ENCODE measurements around the gene CKAP5.

CKAP5 gene

DNA sequence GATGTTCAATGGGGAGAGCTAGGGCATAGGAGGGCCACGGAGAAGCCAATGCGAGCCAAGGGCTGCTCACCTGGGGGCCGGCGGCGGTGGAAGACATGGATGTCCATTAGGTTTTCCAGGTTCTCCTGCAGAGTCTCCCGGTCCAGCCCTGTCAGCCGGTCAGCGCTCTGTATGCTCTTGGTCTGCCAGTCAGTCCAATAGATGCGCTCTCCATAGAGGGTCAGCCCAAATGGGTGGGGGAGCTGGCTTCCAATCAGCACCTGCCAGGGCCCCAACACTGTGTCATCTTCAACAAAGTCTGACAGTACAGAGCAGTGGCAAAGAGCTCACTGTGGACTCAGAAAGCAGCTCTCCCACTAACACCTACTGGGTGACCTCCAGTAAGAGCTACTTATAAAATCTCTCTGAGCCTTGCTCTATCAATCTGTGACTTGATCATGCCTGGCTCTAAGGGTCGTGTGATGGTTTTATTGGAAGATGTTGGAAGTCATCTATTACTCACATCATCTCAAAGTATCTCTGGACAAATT, 33.0 kb upstream of the CKAP5 start:
- ATAC-seq: no peak
- TF ChIP-seq, protein P1, sequence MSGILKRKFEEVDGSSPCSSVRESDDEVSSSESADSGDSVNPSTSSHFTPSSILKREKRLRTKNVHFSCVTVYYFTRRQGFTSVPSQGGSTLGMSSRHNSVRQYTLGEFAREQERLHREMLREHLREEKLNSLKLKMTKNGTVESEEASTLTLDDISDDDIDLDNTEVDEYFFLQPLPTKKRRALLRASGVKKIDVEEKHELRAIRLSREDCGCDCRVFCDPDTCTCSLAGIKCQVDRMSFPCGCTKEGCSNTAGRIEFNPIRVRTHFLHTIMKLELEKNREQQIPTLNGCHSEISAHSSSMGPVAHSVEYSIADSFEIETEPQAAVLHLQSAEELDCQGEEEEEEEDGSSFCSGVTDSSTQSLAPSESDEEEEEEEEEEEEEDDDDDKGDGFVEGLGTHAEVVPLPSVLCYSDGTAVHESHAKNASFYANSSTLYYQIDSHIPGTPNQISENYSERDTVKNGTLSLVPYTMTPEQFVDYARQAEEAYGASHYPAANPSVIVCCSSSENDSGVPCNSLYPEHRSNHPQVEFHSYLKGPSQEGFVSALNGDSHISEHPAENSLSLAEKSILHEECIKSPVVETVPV (CRISPR knock-in tag; IDR thresholded peaks at IDR 0.05): no peak
- TF ChIP-seq, protein P2, sequence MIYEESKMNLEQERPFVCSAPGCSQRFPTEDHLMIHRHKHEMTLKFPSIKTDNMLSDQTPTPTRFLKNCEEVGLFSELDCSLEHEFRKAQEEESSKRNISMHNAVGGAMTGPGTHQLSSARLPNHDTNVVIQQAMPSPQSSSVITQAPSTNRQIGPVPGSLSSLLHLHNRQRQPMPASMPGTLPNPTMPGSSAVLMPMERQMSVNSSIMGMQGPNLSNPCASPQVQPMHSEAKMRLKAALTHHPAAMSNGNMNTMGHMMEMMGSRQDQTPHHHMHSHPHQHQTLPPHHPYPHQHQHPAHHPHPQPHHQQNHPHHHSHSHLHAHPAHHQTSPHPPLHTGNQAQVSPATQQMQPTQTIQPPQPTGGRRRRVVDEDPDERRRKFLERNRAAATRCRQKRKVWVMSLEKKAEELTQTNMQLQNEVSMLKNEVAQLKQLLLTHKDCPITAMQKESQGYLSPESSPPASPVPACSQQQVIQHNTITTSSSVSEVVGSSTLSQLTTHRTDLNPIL (CRISPR knock-in tag; IDR thresholded peaks at IDR 0.05; ENCODE audit: low read depth): no peak
- no peak for TF ChIP-seq OSR1 (CRISPR knock-in tag; IDR thresholded peaks at IDR 0.05)
- TF ChIP-seq ZNF8 (CRISPR knock-in tag; IDR thresholded peaks at IDR 0.05): no peak
- TF ChIP-seq TOX (CRISPR knock-in tag; IDR thresholded peaks at IDR 0.05; ENCODE audit: borderline replicate concordance): no peak
- no peak for TF ChIP-seq BACH2 (CRISPR knock-in tag; IDR thresholded peaks at IDR 0.05; ENCODE audit: borderline replicate concordance)
- TF ChIP-seq RARB (CRISPR knock-in tag; IDR thresholded peaks at IDR 0.05): no peak
- TF ChIP-seq, protein P3, sequence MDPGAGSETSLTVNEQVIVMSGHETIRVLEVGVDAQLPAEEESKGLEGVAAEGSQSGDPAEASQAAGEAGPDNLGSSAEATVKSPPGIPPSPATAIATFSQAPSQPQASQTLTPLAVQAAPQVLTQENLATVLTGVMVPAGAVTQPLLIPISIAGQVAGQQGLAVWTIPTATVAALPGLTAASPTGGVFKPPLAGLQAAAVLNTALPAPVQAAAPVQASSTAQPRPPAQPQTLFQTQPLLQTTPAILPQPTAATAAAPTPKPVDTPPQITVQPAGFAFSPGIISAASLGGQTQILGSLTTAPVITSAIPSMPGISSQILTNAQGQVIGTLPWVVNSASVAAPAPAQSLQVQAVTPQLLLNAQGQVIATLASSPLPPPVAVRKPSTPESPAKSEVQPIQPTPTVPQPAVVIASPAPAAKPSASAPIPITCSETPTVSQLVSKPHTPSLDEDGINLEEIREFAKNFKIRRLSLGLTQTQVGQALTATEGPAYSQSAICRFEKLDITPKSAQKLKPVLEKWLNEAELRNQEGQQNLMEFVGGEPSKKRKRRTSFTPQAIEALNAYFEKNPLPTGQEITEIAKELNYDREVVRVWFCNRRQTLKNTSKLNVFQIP (CRISPR knock-in tag; IDR thresholded peaks at IDR 0.05; ENCODE audit: borderline replicate concordance, low read depth): no peak
- TF ChIP-seq SNAI2 (CRISPR knock-in tag; IDR thresholded peaks at IDR 0.05): no peak
- no peak for TF ChIP-seq PPARA (CRISPR knock-in tag; IDR thresholded peaks at IDR 0.05; ENCODE audit: borderline replicate concordance)
- no peak for TF ChIP-seq ZFP3 (CRISPR knock-in tag; IDR thresholded peaks at IDR 0.05)
- TF ChIP-seq ZNF565 (CRISPR knock-in tag; conservative IDR thresholded peaks at IDR 0.05; ENCODE audit: low read depth): no peak
- no peak for TF ChIP-seq ZC3H10 (CRISPR knock-in tag; IDR thresholded peaks at IDR 0.05)
- no peak for TF ChIP-seq GLIS3 (CRISPR knock-in tag; IDR thresholded peaks at IDR 0.05)
- TF ChIP-seq ARNTL (CRISPR knock-in tag; IDR thresholded peaks at IDR 0.05; ENCODE audit: borderline replicate concordance, low read depth): no peak
- TF ChIP-seq, protein P4, sequence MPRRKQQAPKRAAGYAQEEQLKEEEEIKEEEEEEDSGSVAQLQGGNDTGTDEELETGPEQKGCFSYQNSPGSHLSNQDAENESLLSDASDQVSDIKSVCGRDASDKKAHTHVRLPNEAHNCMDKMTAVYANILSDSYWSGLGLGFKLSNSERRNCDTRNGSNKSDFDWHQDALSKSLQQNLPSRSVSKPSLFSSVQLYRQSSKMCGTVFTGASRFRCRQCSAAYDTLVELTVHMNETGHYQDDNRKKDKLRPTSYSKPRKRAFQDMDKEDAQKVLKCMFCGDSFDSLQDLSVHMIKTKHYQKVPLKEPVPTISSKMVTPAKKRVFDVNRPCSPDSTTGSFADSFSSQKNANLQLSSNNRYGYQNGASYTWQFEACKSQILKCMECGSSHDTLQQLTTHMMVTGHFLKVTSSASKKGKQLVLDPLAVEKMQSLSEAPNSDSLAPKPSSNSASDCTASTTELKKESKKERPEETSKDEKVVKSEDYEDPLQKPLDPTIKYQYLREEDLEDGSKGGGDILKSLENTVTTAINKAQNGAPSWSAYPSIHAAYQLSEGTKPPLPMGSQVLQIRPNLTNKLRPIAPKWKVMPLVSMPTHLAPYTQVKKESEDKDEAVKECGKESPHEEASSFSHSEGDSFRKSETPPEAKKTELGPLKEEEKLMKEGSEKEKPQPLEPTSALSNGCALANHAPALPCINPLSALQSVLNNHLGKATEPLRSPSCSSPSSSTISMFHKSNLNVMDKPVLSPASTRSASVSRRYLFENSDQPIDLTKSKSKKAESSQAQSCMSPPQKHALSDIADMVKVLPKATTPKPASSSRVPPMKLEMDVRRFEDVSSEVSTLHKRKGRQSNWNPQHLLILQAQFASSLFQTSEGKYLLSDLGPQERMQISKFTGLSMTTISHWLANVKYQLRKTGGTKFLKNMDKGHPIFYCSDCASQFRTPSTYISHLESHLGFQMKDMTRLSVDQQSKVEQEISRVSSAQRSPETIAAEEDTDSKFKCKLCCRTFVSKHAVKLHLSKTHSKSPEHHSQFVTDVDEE (CRISPR knock-in tag; IDR thresholded peaks at IDR 0.05): no peak
- no peak for TF ChIP-seq ISL1 (CRISPR knock-in tag; IDR thresholded peaks at IDR 0.05)
- no peak for TF ChIP-seq ESRRG (CRISPR knock-in tag; IDR thresholded peaks at IDR 0.05)
- TF ChIP-seq, protein P5, sequence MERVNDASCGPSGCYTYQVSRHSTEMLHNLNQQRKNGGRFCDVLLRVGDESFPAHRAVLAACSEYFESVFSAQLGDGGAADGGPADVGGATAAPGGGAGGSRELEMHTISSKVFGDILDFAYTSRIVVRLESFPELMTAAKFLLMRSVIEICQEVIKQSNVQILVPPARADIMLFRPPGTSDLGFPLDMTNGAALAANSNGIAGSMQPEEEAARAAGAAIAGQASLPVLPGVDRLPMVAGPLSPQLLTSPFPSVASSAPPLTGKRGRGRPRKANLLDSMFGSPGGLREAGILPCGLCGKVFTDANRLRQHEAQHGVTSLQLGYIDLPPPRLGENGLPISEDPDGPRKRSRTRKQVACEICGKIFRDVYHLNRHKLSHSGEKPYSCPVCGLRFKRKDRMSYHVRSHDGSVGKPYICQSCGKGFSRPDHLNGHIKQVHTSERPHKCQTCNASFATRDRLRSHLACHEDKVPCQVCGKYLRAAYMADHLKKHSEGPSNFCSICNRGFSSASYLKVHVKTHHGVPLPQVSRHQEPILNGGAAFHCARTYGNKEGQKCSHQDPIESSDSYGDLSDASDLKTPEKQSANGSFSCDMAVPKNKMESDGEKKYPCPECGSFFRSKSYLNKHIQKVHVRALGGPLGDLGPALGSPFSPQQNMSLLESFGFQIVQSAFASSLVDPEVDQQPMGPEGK (CRISPR knock-in tag; IDR thresholded peaks at IDR 0.05; ENCODE audit: borderline replicate concordance): no peak

DNA sequence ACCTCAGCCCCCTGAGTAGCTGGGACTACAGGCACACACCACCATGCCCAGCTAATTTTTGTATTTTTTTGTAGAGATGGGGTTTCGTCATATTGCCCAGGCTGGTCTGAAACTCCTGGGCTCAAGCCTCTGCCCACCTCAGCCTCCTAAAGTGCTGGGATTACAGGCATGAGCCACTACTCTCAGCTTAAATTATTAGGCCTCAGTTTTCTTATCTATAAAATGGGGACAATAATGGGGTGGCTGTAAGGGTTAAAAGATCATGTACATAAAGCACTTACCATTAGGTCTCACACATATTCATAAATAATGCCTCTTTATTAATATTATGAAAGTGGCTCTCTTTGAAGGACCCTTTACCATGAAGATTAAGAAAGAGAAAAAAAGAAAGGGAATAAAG, 31.5 kb upstream of the CKAP5 start:
- ATAC-seq: no peak
- TF ChIP-seq ZFP3 (CRISPR knock-in tag; IDR thresholded peaks at IDR 0.05): no peak
- TF ChIP-seq PPARA (CRISPR knock-in tag; IDR thresholded peaks at IDR 0.05; ENCODE audit: borderline replicate concordance): no peak
- no peak for TF ChIP-seq SNAI2 (CRISPR knock-in tag; IDR thresholded peaks at IDR 0.05)
- no peak for TF ChIP-seq OSR1 (CRISPR knock-in tag; IDR thresholded peaks at IDR 0.05)
- TF ChIP-seq CSDC2 (CRISPR knock-in tag; IDR thresholded peaks at IDR 0.05): no peak
- TF ChIP-seq TCF4 (CRISPR knock-in tag; IDR thresholded peaks at IDR 0.05; ENCODE audit: borderline replicate concordance): no peak
- no peak for TF ChIP-seq ESRRG (CRISPR knock-in tag; IDR thresholded peaks at IDR 0.05)
- TF ChIP-seq, protein P5 (CRISPR knock-in tag; IDR thresholded peaks at IDR 0.05; ENCODE audit: borderline replicate concordance): no peak
- TF ChIP-seq, protein P4 (CRISPR knock-in tag; IDR thresholded peaks at IDR 0.05): no peak
- no peak for TF ChIP-seq RARB (CRISPR knock-in tag; IDR thresholded peaks at IDR 0.05)
- TF ChIP-seq, protein P2 (CRISPR knock-in tag; IDR thresholded peaks at IDR 0.05; ENCODE audit: low read depth): no peak
